ENCODE measurements around the gene ACSM4.

Gene ACSM4

GRCh38 chr12:7344833-7345606 lies 41.1 kb downstream of the ACSM4 start:
- no peak for DNase-seq

GRCh38 chr12:7346551-7347225 lies 42.8 kb downstream of the ACSM4 start:
- no peak for DNase-seq

- no peak for DNase-seq
Measured at GRCh38 chr12:7349418-7349817, 45.5 kb downstream of the ACSM4 start.

GRCh38 chr12:7351177-7351576 lies 47.3 kb downstream of the ACSM4 start:
- no peak for DNase-seq

- no peak for DNase-seq
Measured at GRCh38 chr12:7352661-7353060, 48.8 kb downstream of the ACSM4 start.

GRCh38 chr12:7354529-7354928 lies 50.7 kb downstream of the ACSM4 start:
- DNase-seq = no peak

GRCh38 chr12:7361265-7361664 lies 57.4 kb downstream of the ACSM4 start:
- no peak for DNase-seq

- DNase-seq = no peak
Measured at GRCh38 chr12:7362734-7363133, 58.9 kb downstream of the ACSM4 start.

- no peak for DNase-seq
Measured at GRCh38 chr12:7369274-7369729, 65.4 kb downstream of the ACSM4 start.

GRCh38 chr12:7373226-7373625 lies 69.4 kb downstream of the ACSM4 start:
- no peak for DNase-seq

- DNase-seq = no peak
Measured at GRCh38 chr12:7374423-7375144, 70.7 kb downstream of the ACSM4 start.

- no peak for DNase-seq
Measured at GRCh38 chr12:7375145-7375543, 71.3 kb downstream of the ACSM4 start.

GRCh38 chr12:7376196-7376595 lies 72.3 kb downstream of the ACSM4 start:
- DNase-seq = no peak

Data from activated naive CD4-positive, alpha-beta T cell treated with Interleukin-2 at 50 U/mL for 16 hours (primary cell).